ENCODE measurements around the gene EOLA2.
"Not testable (repeated sequence)": the region's sequence is repeated elsewhere in the genome, so short reads cannot be mapped to it uniquely, and the experiment has no call there.

Gene EOLA2

DNA sequence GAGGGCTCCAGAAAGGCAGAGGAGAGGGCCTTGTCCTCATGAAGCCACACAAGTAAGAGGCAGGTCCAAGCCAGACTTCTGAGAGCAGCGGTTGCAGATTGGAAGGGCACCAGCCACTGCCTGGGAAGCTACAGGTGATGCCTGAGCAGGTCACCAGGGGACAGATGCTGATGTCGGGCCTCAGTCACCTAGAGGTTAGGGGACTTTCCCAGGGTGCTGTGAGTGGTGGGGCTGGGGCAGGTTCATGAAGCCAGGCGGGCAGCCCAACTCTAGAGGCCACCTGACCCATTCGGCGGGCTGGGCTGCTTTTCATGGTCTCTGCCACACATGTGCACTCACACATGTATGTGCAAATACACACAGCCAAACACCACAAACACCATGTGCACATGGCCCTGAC lies 5.3 kb downstream of the EOLA2 start:
- not testable (repeated sequence) for DNase-seq (ENCODE audit: low spot score)

DNA sequence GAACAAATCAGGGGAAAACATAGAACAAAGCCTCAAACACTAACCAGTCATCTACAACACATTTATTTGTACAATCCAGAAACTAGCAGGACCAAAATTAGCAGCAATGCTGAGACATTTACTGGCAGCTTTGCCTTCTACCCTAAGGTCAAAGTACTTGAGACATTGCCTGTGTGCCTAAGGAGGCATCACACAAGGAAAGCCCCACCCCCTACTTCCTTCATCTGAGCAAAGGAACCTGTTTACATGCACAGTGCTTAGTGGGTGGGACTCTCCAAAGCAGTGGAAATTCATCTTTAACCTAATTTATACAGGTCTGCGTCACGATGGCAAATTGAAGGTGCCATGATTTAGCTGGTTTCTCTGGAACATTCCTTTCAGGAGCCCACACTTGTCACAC lies 6.1 kb downstream of the EOLA2 start:
- DNase-seq (ENCODE audit: low spot score), result not testable (repeated sequence)

DNA sequence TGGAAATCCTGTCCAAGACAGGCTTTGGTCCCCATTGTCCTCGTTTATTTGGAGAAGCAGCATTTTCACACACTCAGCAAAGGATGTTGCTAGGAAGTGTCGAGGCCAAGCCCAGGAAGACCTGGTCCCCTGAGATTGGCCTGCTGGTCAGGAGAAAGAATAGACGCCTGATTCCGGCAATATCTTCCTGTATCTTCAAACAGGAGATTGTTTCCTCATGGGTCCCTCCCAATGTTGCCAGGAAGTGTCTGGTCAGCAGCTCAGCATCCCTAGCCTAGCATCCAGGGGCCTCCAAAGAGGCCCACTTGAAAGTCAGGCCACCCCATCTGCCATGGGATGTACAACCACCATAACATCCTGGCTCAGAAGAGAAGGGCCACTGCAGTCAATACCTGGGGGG lies 6.9 kb downstream of the EOLA2 start:
- not testable (repeated sequence) for DNase-seq (ENCODE audit: low spot score)

DNA sequence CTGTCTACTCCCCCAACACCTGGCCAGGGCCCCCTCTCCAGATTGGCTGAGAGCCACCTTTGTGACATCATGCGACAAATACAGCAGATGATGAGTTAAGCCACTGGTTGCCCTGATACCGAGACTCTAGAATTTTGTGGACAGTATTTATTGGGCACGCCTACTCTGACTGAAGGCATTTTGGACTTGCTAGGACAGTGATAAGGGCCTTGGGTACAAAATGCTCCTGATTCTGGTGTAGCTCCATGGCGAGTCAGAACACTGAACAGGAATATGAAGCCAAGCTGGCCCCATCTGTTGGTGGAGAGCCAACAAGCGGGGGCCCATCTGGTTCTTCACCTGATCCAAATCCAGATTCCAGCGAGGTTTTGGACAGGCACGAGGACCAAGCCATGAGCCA lies 8.9 kb downstream of the EOLA2 start, which contains the start of gene HSFX4:
TSS of gene HSFX4 (plus strand) at position 174 of the 400 bp plus-strand sequence. CDS start at position 246, 72 bp downstream.
- DNase-seq (ENCODE audit: low spot score), result not testable (repeated sequence)

DNA sequence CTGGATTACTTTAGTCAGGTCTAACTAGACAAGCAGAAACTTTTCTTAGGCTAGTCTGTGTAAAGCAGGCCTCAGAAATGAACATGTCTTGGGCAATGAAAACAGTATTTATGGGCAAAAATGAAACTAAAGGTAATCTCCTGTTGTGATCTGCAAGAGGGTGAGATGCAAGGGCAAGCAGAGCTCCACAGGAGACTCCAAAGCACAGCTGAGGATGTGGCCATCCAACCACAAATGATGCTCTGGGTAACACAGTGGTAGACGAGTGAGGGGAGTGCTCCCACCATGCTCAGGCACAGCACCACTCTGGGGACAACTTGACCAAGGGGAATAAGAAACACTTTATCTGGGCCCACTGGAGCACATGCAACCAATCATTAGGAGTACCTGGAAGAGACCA lies 9.7 kb downstream of the EOLA2 start:
- DNase-seq (ENCODE audit: low spot score), result not testable (repeated sequence)

DNA sequence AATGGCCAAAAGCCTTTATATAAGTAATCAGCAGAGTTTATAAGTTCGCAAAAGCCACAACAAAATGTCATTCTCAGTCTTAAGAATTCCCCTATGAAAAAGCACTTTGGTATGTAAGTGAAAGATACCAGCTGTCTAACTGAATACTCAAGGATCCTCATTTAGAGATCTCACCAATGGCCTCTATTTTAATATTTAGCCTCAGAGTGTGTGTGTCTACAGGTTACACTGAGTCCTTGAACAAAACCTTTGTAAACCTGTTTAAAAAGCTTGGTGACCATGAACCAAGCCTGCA lies 10.4 kb downstream of the EOLA2 start:
- not testable (repeated sequence) for DNase-seq (ENCODE audit: low spot score)

DNA sequence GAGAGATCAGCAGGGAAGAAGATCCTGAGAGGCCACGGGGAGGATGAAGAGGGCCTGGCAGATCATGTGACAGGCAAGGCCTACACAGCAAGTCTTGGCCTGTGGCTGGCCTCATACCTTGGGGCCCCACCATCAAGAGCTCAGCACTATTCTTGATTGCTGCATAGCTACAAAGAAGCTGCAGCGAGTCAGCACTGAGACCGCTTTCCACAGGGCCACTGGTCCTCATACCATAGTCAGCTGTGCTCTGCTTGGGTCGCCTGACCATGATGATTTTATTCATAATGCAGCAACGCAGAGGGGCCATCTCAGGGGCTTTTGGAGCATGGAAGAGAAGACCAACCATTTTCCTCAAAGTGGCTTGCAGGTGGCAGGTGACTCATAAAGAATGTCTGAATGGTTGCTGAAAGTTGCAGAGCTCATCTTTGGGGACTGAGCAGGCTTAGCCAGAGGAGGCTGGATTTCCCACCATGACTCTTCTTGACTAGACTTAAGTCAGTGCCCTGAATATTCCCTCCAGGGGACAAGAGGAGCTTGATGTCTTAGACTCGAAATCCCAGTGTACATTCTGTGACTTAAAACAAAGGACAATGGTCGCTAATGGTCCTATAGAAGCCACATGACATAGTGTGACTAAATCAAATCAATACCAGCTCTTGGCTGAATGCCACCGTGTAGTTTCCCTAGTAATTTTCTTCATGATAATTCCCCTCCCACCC lies 10.9 kb downstream of the EOLA2 start:
- DNase-seq (ENCODE audit: low spot score), result not testable (repeated sequence)

DNA sequence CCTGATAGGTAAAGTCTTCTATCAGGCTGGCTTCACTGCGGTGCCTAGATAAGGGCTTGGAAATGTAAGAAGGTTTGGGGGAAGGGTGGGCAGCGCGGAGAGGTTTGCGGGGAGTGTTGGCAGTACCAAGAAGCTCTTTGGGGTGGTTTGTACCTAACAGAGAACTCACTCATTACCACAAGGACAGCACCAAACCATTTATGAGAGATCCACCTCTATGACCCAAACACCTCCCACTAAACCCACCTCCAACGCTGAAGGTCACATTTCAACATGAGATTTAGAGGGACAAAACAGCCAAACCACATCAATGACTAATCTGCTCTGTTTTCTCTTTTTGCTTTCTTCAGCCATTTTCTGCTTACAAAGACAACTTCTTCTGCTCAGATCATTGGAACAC lies 13.9 kb downstream of the EOLA2 start:
- not testable (repeated sequence) for DNase-seq (ENCODE audit: low spot score)

DNA sequence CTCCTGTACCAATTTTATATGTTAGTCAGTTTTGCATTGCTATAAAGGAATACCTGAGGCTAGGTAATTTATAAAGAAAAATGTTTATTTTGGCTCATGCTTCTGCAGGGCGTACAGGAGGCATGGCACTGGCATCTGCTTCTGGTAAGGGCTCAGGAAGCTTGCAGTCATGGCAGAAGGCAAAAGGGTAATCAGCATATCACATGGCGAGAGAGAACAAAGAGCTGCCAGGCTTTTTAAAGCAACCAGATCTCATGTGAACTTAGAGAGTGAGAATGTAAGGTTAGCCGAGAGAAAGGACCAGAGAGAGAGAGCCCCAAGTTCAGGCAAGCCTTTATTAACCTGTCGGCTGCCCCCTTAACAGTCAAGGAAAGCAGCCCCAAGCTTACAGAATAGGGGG lies 14.5 kb downstream of the EOLA2 start:
- not testable (repeated sequence) for DNase-seq (ENCODE audit: low spot score)

DNA sequence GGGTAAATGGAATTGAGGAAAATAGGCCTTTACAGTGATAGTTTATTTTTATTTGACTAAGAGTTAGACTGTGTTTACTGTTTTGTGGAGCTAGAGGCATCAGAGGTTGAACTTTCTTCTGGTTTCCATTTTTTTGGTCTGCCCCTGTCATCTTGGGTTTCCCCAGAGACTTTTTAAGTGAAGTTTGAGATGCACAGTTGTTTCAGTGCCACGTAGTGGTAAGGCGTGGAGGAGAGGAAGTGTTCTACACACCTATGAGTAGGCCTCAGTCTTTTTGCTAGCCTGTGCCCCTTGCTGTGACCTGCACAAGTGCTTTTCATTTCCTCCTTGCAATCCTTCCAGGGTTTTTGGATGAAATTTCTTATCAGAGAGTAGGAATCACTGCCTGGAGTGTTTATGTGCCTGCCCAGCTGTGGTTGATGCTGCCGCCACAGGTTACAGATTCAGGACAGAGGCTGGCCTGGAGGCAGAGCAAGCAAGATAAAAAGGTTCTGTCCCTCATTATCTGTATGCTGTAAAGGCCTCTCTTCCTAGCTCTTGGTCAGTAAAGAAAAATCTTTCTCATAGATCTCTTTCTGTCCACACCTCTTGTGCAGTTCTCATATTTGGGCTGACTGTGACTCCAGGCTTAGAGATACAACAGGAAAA lies 21.4 kb downstream of the EOLA2 start:
- no peak for DNase-seq (ENCODE audit: low spot score)

DNA sequence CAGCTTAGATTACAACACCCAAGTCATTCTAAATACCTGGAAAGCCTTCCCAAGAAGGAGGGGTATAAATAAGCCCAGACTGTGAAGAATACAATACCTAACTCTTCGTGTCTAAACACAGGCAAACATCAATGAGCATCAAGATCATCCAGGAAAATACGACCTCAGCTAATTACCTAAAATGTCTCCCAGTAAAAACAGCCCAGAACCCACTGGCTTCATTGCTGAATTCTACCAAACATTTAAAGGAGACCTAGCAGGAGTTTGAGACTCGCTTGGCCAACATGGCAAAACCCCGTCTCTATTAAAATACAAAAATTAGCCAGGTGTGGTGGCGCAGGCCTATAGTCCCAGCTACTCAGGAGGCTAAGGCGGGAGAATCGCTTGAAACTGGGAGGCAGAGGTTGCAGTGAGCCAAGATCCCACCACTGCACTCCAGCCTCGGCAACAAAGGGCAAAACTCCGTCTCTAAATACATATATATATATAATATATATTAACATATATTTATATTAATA lies 28.1 kb downstream of the EOLA2 start:
- no peak for DNase-seq (ENCODE audit: low spot score)

DNA sequence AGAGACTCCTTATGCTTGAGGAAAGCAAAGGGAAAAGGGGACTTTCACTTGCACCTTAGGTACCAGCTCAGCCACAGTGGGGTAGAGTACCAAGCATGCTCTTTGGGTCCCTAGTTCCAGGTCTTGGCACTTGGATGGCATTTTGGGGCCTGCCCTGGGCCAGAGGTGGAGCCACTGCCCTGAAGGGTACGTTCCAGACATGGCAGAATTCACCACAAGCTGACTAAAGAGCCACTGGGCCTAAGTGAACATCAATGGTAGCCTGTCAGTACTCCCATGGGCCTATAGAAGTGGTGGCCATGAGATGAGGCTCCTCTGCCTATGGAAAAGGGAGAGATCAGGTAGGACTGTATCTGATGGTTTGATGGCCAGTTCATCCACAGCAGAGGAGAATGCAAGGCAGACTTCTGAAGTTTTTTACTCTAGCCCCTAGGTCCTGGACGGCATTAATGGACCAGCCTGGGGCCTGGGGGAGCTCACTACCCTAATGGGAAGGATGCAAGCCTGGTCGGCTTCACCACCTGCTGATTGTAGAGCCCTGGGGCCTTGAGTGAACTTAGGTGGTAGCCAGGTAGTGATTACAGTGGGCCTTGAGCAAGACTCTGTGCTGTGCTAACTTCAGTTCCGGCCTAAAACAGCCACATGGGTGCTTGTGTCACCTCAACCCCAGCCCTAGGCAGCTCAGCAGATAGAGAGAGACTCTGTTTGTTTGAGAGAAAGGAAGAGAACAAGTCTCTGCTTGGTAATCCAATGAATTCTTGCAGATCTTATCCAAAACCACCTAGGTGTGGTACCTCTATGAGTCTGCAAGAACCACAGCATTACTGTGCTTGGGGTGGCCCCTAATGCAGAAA lies 28.7 kb downstream of the EOLA2 start:
- DNase-seq (ENCODE audit: low spot score), result no peak

DNA sequence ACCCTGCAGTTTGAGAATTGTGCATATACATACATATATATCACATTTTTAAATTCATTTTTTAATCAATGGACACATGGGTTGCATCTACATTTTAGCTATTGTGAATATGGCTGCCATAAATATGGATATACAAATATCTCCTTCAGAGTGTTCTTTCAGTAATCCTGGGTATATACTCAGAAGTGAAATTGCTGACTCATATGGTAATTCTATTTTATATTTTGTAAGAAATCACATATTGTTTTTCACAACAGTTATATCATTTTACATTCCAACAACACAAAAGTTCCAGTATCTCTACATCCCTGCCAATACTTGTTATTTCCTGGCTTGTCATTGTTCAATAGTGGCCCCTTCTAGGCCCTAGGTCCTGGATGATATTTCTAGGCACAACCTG lies 29.6 kb downstream of the EOLA2 start:
- DNase-seq (ENCODE audit: low spot score), result no peak

DNA sequence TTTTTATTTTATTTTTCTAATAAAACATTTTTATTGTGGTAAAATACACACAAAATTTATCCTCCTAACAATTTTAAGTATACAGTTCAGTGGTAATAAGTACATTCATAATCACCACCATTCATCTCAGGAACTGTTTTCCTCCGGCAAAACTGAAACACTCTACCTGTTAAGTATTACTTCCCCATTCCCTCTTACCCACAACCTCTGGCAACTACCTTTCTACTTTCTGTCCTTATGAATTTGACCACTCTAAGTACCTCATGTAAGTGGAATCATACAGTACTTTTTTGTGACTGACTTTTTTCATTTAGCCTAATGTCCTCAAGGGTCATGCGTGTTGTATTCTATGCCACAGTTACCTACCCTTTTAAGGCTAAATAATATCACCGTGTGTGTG lies 30.0 kb downstream of the EOLA2 start:
- DNase-seq (ENCODE audit: low spot score), result no peak

DNA sequence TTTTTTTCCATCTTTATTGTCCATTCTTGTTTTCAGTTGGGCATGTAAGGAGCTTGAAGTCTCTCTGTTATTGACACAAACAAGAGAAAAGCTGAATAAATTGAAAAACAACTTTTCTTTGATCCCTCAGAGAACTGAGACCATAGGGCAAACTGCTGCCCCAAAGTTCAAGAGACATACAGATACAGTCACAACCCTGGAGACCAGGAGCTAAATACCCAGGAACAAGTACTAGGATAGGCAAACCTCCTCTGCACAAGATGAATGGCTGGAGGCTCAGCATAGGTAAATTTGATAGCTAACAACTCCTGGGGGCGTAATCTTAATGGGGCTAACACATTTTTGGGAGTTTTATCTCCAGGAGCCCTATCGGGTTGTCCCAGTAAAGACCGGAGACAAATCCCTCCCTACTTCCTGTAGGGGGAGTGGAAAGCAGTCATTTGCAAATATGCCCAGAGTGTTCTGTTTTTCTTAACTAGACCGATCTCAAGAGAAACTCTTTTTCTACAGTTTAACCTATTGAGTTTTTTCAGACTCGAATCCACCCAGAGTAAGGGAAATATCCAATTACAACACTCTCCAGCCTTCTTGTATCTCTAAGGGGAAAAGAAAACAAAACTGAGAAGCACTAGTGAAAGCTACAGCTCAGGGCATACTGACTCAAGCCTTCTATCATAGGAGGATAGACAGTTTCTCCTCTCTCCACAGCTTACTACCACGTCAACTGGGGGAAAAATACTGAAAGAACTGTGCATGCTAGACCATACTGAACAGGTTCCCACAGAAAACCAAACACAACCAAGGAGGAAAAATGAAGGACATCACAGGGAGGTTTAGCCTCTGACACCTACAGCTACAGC lies 34.2 kb downstream of the EOLA2 start:
- DNase-seq (ENCODE audit: low spot score), result no peak

DNA sequence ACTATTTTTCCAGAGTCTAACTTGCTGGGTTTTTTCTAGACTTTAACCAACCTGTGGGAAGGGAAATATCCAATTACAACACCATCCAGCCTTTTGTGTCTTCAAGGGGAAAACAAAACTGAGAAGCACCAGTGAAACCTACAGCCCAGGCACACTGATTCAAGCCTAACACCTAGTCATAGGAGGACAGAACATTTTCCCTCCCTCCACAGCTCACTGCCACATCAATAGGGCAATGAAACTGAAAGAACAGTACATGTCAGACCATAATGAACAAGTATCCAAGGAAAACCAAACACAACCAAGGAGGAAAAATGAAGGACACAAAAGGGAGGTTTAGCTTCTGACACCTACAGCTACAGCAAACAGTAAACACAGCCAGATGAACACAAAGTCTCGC lies 39.7 kb downstream of the EOLA2 start:
- DNase-seq (ENCODE audit: low spot score), result no peak

DNA sequence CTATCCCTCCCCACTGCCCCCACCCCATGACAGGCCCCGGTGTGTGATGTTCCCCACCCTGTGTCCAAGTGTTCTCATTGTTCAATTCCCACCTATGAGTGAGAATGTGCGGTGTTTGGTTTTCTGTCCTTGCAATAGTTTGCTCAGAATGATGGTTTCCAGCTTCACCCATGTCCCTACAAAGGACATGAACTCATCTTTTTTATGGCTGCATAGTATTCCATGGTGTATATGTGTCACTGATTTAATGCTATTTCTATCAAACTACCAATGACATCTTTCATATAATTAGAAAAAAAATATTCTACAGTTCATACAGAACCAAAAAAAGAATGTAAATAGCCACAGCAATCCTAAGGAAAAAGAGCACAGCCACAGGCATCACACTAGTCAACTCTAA lies 47.5 kb downstream of the EOLA2 start:
- DNase-seq (ENCODE audit: low spot score), result not testable (repeated sequence)

Data from putamen (tissue), 1 donor.